ENCODE data around the gene SGCA. TPM values are rescaled to one million over a fixed set of nuclear protein-coding genes. Genes with fewer than 3 reads are reported as not detected.
A peak's percentile ranks its signal among the peaks of the same experiment; 100 is the strongest.

The SGCA gene
- total RNA-seq, 2 donors from 2014 or later = 0.51 to 2.6 TPM

DNA sequence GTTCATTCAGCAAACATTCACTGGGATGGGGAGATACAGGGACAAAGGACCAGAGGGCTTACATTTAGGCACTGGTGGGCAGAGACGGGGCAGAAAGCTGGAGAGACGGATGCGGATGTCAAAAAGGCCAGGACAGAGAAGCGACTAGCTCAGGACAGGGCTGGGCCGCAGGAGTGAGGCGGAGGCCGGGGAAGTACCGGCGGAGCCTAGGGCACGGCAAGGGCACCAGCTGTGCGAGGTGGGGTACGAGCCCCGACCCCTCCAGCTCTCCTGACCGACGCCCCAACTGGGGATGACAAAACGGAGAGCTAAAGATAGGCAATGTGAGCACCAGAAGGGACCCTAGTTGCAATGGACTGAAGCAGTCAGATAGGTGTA, 3.9 kb upstream of the SGCA start:
- H3K9me3 Mint-ChIP-seq = no peaks in the 10 kb centered on the region
- Histone ChIP-seq H3K9ac (ENCODE audit: extremely low read depth, low read length, poor library complexity, severe bottlenecking) (no peak overlapping the region), H3K27ac (ENCODE audit: low read depth, low read length) (peak overlapping the region; percentile 89), H3K4me1 (ENCODE audit: control insufficient read depth, insufficient read depth, low read length) (no peaks in the 10 kb centered on the region), H3K36me3 (ENCODE audit: control insufficient read depth, insufficient read depth, low read length) (no peaks in the 10 kb centered on the region), H3K4me3 (ENCODE audit: low read length) (no peak overlapping the region), H3K9me3 (ENCODE audit: control insufficient read depth, low read length) (no peaks in the 10 kb centered on the region), H3K27me3 (ENCODE audit: control insufficient read depth, insufficient read depth, low read length, poor library complexity, severe bottlenecking) (no peaks in the 10 kb centered on the region)
- no peak for DNase-seq
- peaks cover 9% of the 10 kb centered on the region for H3K4me1 Mint-ChIP-seq
- peak overlapping the region; percentile 58 for H3K27ac Mint-ChIP-seq
- 77 to 82% methylated on average over 16 of the region's 16 CpGs for WGBS, 2 experiments (ENCODE audit: insufficient coverage in 1 of 2, insufficient read length in 1 of 2)
- H3K4me3 Mint-ChIP-seq = peak overlapping the region; percentile 54
- TF ChIP-seq CTCF (conservative IDR thresholded peaks at IDR 0.05) = no peak
- H3K36me3 Mint-ChIP-seq (ENCODE audit: low read depth) = no peaks in the 10 kb centered on the region
- H3K27me3 Mint-ChIP-seq (ENCODE audit: insufficient read depth) = peaks cover 27% of the 10 kb centered on the region

GRCh38 chr17:50162466-50163254, 3.1 kb upstream of the SGCA start:
- Histone ChIP-seq H3K27ac (ENCODE audit: low read depth, low read length) (peak overlapping the region; percentile 89), H3K4me3 (ENCODE audit: low read length) (no peak overlapping the region), H3K27me3 (ENCODE audit: control insufficient read depth, insufficient read depth, low read length, poor library complexity, severe bottlenecking) (no peaks in the 10 kb centered on the region), H3K4me1 (ENCODE audit: control insufficient read depth, insufficient read depth, low read length) (no peaks in the 10 kb centered on the region), H3K9ac (ENCODE audit: extremely low read depth, low read length, poor library complexity, severe bottlenecking) (no peak overlapping the region), H3K9me3 (ENCODE audit: control insufficient read depth, low read length) (no peaks in the 10 kb centered on the region), H3K36me3 (ENCODE audit: control insufficient read depth, insufficient read depth, low read length) (no peaks in the 10 kb centered on the region)
- H3K4me3 Mint-ChIP-seq = no peak overlapping the region
- peaks cover 9% of the 10 kb centered on the region for H3K4me1 Mint-ChIP-seq
- TF ChIP-seq CTCF (conservative IDR thresholded peaks at IDR 0.05) = no peak
- H3K36me3 Mint-ChIP-seq (ENCODE audit: low read depth) = no peaks in the 10 kb centered on the region
- no peaks in the 10 kb centered on the region for H3K9me3 Mint-ChIP-seq
- WGBS, 2 experiments (ENCODE audit: insufficient coverage in 1 of 2, insufficient read length in 1 of 2) = 89 to 100% methylated on average over 3 to 8 of the region's 8 CpGs
- peaks cover 27% of the 10 kb centered on the region for H3K27me3 Mint-ChIP-seq (ENCODE audit: insufficient read depth)
- DNase-seq = no peak
- no peak overlapping the region for H3K27ac Mint-ChIP-seq

DNA sequence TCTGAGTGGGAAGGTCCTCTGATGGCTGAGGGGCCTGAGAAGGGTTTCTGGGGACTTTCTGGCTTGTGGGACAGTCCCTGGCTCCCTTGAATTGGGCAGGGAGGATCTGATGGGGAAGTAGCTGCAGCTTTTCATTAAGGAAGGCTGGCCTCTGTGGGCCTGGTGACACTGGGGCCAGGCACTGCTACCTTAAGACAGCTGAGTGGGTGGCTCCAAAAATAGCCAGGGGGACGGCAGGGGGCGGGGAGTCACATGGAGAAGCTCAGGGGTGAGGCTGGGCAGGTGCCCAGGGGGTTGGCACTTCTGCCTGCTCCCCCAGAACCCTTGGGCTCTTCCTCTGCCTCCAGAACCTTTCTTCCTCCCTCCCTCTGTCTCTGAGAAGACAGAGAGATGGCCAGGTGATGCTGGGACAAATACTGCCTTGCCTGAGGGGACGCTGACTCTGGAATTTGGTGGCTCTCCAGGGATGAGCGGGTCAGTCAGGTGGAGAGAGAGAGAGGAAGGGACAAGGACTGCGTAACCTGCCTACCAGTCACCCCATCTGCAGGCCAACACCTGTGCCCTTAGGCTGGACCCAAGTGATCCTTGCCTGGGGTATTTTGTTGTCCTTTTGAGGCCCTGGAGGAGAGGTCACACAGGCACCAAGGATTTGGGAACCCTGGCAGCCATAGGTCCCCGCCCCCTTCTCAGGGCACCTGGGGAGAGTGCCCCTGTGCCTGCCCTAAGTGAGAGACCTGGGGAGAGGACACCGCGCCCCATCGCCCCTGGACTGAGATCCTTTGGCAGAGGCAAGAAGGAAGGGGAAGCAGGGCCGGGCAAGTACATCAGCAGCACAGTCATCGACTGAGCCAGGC, 1.7 kb upstream of the SGCA start:
- no peak overlapping the region for H3K9ac ChIP-seq (ENCODE audit: extremely low read depth, low read length, poor library complexity, severe bottlenecking)
- no peaks in the 10 kb centered on the region for H3K27me3 ChIP-seq (ENCODE audit: control insufficient read depth, insufficient read depth, low read length, poor library complexity, severe bottlenecking)
- Mint-ChIP-seq H3K27me3 (ENCODE audit: insufficient read depth) (peaks cover 26% of the 10 kb centered on the region), H3K27ac (no peak overlapping the region), H3K4me3 (no peak overlapping the region), H3K36me3 (ENCODE audit: low read depth) (no peaks in the 10 kb centered on the region), H3K4me1 (peaks cover 9% of the 10 kb centered on the region), H3K9me3 (no peaks in the 10 kb centered on the region)
- H3K36me3 ChIP-seq (ENCODE audit: control insufficient read depth, insufficient read depth, low read length) = no peaks in the 10 kb centered on the region
- no peak overlapping the region for H3K27ac ChIP-seq (ENCODE audit: low read depth, low read length)
- no peaks in the 10 kb centered on the region for H3K9me3 ChIP-seq (ENCODE audit: control insufficient read depth, low read length)
- 89 to 91% methylated on average over 7 to 11 of the region's 11 CpGs for WGBS, 2 experiments (ENCODE audit: insufficient coverage in 1 of 2, insufficient read length in 1 of 2)
- no peaks in the 10 kb centered on the region for H3K4me1 ChIP-seq (ENCODE audit: control insufficient read depth, insufficient read depth, low read length)
- DNase-seq = no peak
- H3K4me3 ChIP-seq (ENCODE audit: low read length) = no peak overlapping the region
- no peak for TF ChIP-seq CTCF (conservative IDR thresholded peaks at IDR 0.05)

Data from endodermal cell (in vitro differentiated cells).